Loucy (cell line): ENCODE results near the gene MYL5.

Experiments used
- EZH2phosphoT487 ChIP-seq: fragments of 200-600 bp; IDR thresholded peaks from 2 replicates; pipeline ENCODE4 v1.6.1; 2018; ENCODE audit warnings: antibody characterized with exemption, mild to moderate bottlenecking, moderate library complexity, borderline replicate concordance
- TF ChIP-seq, protein P1 (sequence below): fragments of 200-600 bp; sonication (generic); conservative IDR thresholded peaks from 2 replicates; pipeline ENCODE4 v1.5.1; 2014; ENCODE audit warnings: mild to moderate bottlenecking, antibody characterized with exemption, low read length

DNA sequence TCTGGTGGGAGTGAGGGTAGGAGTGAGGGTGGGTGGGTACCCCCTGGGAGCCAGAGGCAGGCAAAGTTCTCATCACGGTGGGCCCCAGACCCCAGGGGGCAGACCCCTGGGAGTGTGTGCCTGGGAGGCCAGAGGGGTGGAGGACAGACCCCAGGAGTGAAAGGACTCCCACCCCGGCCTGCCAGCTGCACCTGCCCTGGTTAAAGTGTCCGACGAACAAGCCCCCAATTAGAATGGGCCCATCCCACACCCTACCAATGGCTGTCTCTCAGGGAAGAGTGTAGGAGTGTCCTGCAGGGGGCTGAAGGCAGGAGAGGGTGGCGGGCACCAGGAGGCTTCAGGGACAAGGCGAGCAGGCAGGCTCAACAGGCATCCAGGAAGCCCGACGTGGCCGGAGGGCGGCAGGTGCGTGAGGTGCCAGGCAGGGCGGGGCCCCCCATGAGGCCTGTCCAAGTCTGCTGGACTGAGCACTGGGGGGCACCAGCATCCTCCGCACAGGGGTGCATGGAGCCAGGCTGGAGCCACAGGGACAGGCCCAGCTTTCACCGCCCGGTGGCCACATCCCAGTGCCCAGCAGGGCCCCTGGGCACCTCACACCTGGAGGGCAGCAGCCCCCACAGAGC lies 40.3 kb upstream of the MYL5 start:
- TF ChIP-seq, protein P1, sequence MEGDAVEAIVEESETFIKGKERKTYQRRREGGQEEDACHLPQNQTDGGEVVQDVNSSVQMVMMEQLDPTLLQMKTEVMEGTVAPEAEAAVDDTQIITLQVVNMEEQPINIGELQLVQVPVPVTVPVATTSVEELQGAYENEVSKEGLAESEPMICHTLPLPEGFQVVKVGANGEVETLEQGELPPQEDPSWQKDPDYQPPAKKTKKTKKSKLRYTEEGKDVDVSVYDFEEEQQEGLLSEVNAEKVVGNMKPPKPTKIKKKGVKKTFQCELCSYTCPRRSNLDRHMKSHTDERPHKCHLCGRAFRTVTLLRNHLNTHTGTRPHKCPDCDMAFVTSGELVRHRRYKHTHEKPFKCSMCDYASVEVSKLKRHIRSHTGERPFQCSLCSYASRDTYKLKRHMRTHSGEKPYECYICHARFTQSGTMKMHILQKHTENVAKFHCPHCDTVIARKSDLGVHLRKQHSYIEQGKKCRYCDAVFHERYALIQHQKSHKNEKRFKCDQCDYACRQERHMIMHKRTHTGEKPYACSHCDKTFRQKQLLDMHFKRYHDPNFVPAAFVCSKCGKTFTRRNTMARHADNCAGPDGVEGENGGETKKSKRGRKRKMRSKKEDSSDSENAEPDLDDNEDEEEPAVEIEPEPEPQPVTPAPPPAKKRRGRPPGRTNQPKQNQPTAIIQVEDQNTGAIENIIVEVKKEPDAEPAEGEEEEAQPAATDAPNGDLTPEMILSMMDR, result no peak
- TF ChIP-seq EZH2phosphoT487, result no peak
